Stimulated activated CD4-positive, alpha-beta T cell treated with anti-CD3 and anti-CD28 coated beads, TNF-alpha, amount 100 ng/mL, for 48 hours (primary cell): Measurements from ENCODE around the gene VPS41.

Experiments used
- DNase-seq, 3 donors: peaks; one replicate each; pipeline ENCODE4 v3.0.0-alpha.2; 2020; ENCODE audit warnings: low read depth in 3 of 3

VPS41 gene

GRCh38 chr7:38905056-38905759 lies 3.8 kb downstream of the VPS41 start:
- DNase-seq: no peak

GRCh38 chr7:38903057-38903456 lies 5.9 kb downstream of the VPS41 start:
- DNase-seq: no peak

- no peak for DNase-seq
These were observed 6.5 kb downstream of the VPS41 start for GRCh38 chr7:38902449-38902848.

GRCh38 chr7:38893061-38893460 lies 15.9 kb downstream of the VPS41 start:
- no peak for DNase-seq

GRCh38 chr7:38890597-38890996 lies 18.4 kb downstream of the VPS41 start:
- DNase-seq: no peak

- DNase-seq: no peak
These were observed 19.0 kb downstream of the VPS41 start for GRCh38 chr7:38889872-38890432.

- no peak for DNase-seq
These were observed 19.9 kb downstream of the VPS41 start for GRCh38 chr7:38889079-38889478.

GRCh38 chr7:38886265-38886664 lies 22.7 kb downstream of the VPS41 start:
- no peak for DNase-seq

GRCh38 chr7:38883706-38884105 lies 25.3 kb downstream of the VPS41 start:
- DNase-seq: no peak

GRCh38 chr7:38881947-38882684 lies 26.9 kb downstream of the VPS41 start:
- DNase-seq: no peak

- DNase-seq: no peak
These were observed 28.0 kb downstream of the VPS41 start for GRCh38 chr7:38881015-38881414.

- no peak for DNase-seq
These were observed 28.5 kb downstream of the VPS41 start for GRCh38 chr7:38880454-38880853.

- DNase-seq: no peak
These were observed 29.0 kb downstream of the VPS41 start for GRCh38 chr7:38880035-38880434.

GRCh38 chr7:38878694-38879457 lies 30.1 kb downstream of the VPS41 start:
- DNase-seq: no peak

GRCh38 chr7:38873433-38873832 lies 35.6 kb downstream of the VPS41 start:
- no peak for DNase-seq

GRCh38 chr7:38872202-38872601 lies 36.8 kb downstream of the VPS41 start:
- DNase-seq: no peak

GRCh38 chr7:38870147-38870546 lies 38.8 kb downstream of the VPS41 start:
- DNase-seq: no peak

GRCh38 chr7:38863601-38864291 lies 45.2 kb downstream of the VPS41 start:
- DNase-seq: no peak

GRCh38 chr7:38862666-38863065 lies 46.3 kb downstream of the VPS41 start:
- DNase-seq: no peak

GRCh38 chr7:38858259-38858884 lies 50.6 kb downstream of the VPS41 start:
- DNase-seq: no peak

GRCh38 chr7:38855867-38856266 lies 53.1 kb downstream of the VPS41 start:
- DNase-seq: no peak
